ENCODE results near the gene ITIH1. TPM values are rescaled to one million over a fixed set of nuclear protein-coding genes. Genes with fewer than 3 reads are reported as not detected.
A peak's percentile ranks its signal among the peaks of the same experiment; 100 is the strongest.

The ITIH1 gene
- total and polyA plus RNA-seq, 5 donors from 2014 or later: not detected

DNA sequence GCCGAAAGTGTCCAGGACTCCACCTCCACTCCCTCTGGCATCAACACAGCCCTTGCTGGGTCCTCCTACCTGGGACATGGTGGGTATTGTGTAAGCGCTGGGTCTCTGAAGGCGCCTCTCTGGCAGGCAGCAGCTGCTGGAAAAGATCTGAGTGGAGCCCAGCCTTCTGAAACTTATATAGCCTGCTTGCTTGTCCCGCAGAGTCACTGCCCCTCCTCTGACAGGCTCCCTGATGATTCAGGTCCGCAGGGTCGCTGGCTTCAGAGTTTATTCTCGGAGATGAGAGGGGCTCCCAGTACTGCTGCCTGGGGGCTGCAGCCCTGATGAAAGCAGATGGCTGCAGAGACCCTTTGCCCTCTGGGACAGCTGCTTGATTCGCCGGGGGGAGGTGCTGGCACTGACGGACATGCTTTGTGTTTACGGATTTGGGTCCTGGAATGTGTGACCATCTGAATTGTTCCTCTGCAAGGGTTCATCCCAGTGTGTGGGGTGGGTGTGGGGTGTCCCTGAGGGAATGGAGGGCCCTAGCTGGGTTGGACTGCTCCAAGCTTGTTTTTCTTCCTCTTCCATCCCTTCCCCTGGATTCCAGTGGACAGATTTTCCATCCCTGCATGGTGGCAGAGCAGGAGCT, 57.6 kb downstream of the ITIH1 start, which contains the start of gene MUSTN1:
Gene MUSTN1, minus strand, starts transcription at position 149 of the 631 bp plus-strand sequence. Its CDS starts 71 bp downstream, at position 78.
- peaks cover 0 to 23% (median 1%) of the 10 kb centered on the region in 4 donors for H3K4me1 Mint-ChIP-seq
- Histone ChIP-seq H3K4me3 (ENCODE audit: low read depth, low read length) (no peak within 1 kb of the TSS), H3K9me3 (ENCODE audit: control insufficient read depth in 2 of 2, low read length in 2 of 2) (no peaks in the 10 kb centered on the region), H3K27me3 (ENCODE audit: control insufficient read depth, insufficient read depth, low read length) (no peaks in the 10 kb centered on the region), H3K27ac (ENCODE audit: insufficient read depth, low read length, poor library complexity, severe bottlenecking) (no peak within 1 kb of the TSS), H3K36me3 (ENCODE audit: control insufficient read depth, insufficient read depth, low read length) (peaks cover 23% of the 10 kb centered on the region), H3K4me1 (ENCODE audit: control insufficient read depth, insufficient read depth, low read length, poor library complexity, severe bottlenecking) (peaks cover 17% of the 10 kb centered on the region)
- H3K36me3 Mint-ChIP-seq: peaks cover 14% of the 10 kb centered on the region
- no peak within 1 kb of the TSS for H3K27ac Mint-ChIP-seq
- no peaks in the 10 kb centered on the region for H3K9me3 Mint-ChIP-seq
- H3K4me3 Mint-ChIP-seq: no peak within 1 kb of the TSS
- no peak for DNase-seq
- ATAC-seq (ENCODE audit: low read depth in 2 of 2): no peak
- H3K27me3 Mint-ChIP-seq: no peaks in the 10 kb centered on the region

- Mint-ChIP-seq H3K9me3 (no peaks in the 10 kb centered on the region), H3K36me3 (peaks cover 21% of the 10 kb centered on the region), H3K27me3 (no peaks in the 10 kb centered on the region), H3K27ac (peak overlapping the region in 1 of 3 donors; percentile 20), H3K4me1 (peaks cover 0 to 23% (median 4%) of the 10 kb centered on the region in 4 donors), H3K4me3 (no peak overlapping the region)
- no peak for ATAC-seq (ENCODE audit: low read depth in 2 of 2)
- Histone ChIP-seq H3K36me3 (ENCODE audit: control insufficient read depth, insufficient read depth, low read length) (peaks cover 31% of the 10 kb centered on the region), H3K9me3 (ENCODE audit: control insufficient read depth in 2 of 2, low read length in 2 of 2) (no peaks in the 10 kb centered on the region), H3K27me3 (ENCODE audit: control insufficient read depth, insufficient read depth, low read length) (no peaks in the 10 kb centered on the region), H3K4me3 (ENCODE audit: low read depth, low read length) (no peak overlapping the region), H3K4me1 (ENCODE audit: control insufficient read depth, insufficient read depth, low read length, poor library complexity, severe bottlenecking) (peaks cover 17% of the 10 kb centered on the region), H3K27ac (ENCODE audit: insufficient read depth, low read length, poor library complexity, severe bottlenecking) (no peak overlapping the region)
- DNase-seq: no peak
Observed at GRCh38 chr3:52835766-52836470, 58.5 kb downstream of the ITIH1 start.

DNA sequence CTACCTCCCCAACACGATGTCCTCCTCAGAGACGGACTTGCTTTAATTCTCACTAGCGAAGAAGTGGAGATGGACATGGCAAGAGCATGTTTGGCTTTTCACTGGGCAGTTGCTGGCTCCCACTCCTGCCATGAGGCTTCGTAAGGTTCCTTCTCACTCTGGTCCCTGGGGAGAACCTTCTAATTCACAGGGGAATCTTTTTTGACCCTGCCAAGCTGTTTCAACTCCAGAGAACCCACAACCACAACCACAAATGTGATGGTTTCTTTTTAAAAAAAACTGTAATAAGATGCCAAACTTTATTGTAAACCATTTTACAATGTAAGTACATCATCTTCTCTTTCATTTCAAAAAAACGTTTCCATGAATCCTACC, 59.1 kb downstream of the ITIH1 start:
- no peaks in the 10 kb centered on the region for H3K27me3 Mint-ChIP-seq
- peak overlapping the region in 1 of 3 donors; percentile 20 for H3K27ac Mint-ChIP-seq
- Histone ChIP-seq H3K4me3 (ENCODE audit: low read depth, low read length) (no peak overlapping the region), H3K27me3 (ENCODE audit: control insufficient read depth, insufficient read depth, low read length) (no peaks in the 10 kb centered on the region), H3K4me1 (ENCODE audit: control insufficient read depth, insufficient read depth, low read length, poor library complexity, severe bottlenecking) (peaks cover 17% of the 10 kb centered on the region), H3K36me3 (ENCODE audit: control insufficient read depth, insufficient read depth, low read length) (peaks cover 37% of the 10 kb centered on the region), H3K9me3 (ENCODE audit: control insufficient read depth in 2 of 2, low read length in 2 of 2) (no peaks in the 10 kb centered on the region), H3K27ac (ENCODE audit: insufficient read depth, low read length, poor library complexity, severe bottlenecking) (no peak overlapping the region)
- no peak overlapping the region for H3K4me3 Mint-ChIP-seq
- ATAC-seq (ENCODE audit: low read depth in 2 of 2): no peak
- no peaks in the 10 kb centered on the region for H3K9me3 Mint-ChIP-seq
- peaks cover 25% of the 10 kb centered on the region for H3K36me3 Mint-ChIP-seq
- H3K4me1 Mint-ChIP-seq: peaks cover 0 to 23% (median 4%) of the 10 kb centered on the region in 4 donors
- no peak for DNase-seq

- Histone ChIP-seq H3K27me3 (ENCODE audit: control insufficient read depth, insufficient read depth, low read length) (no peaks in the 10 kb centered on the region), H3K27ac (ENCODE audit: insufficient read depth, low read length, poor library complexity, severe bottlenecking) (no peak overlapping the region), H3K36me3 (ENCODE audit: control insufficient read depth, insufficient read depth, low read length) (peaks cover 41% of the 10 kb centered on the region), H3K4me1 (ENCODE audit: control insufficient read depth, insufficient read depth, low read length, poor library complexity, severe bottlenecking) (peaks cover 17% of the 10 kb centered on the region), H3K4me3 (ENCODE audit: low read depth, low read length) (no peak overlapping the region), H3K9me3 (ENCODE audit: control insufficient read depth in 2 of 2, low read length in 2 of 2) (no peaks in the 10 kb centered on the region)
- Mint-ChIP-seq H3K27ac (peak overlapping the region in 1 of 3 donors; percentile 20), H3K4me3 (no peak overlapping the region), H3K36me3 (peaks cover 30% of the 10 kb centered on the region), H3K9me3 (no peaks in the 10 kb centered on the region), H3K27me3 (no peaks in the 10 kb centered on the region), H3K4me1 (peaks cover 0 to 23% (median 4%) of the 10 kb centered on the region in 4 donors)
- DNase-seq: no peak
- no peak for ATAC-seq (ENCODE audit: low read depth in 2 of 2)
Observed at GRCh38 chr3:52836986-52837385, 59.6 kb downstream of the ITIH1 start.

- peaks cover 28% of the 10 kb centered on the region for H3K36me3 Mint-ChIP-seq
- no peak overlapping the region for H3K4me3 Mint-ChIP-seq
- H3K9me3 ChIP-seq (ENCODE audit: control insufficient read depth in 2 of 2, low read length in 2 of 2): no peaks in the 10 kb centered on the region
- H3K27me3 Mint-ChIP-seq: no peaks in the 10 kb centered on the region
- H3K27ac ChIP-seq (ENCODE audit: insufficient read depth, low read length, poor library complexity, severe bottlenecking): no peak overlapping the region
- H3K9me3 Mint-ChIP-seq: no peaks in the 10 kb centered on the region
- H3K27me3 ChIP-seq (ENCODE audit: control insufficient read depth, insufficient read depth, low read length): no peaks in the 10 kb centered on the region
- H3K4me1 ChIP-seq (ENCODE audit: control insufficient read depth, insufficient read depth, low read length, poor library complexity, severe bottlenecking): peaks cover 17% of the 10 kb centered on the region
- peak overlapping the region in 2 of 3 donors; percentile 52 to 79 for H3K27ac Mint-ChIP-seq
- DNase-seq: peak in 1 of 3 donors; percentile 53
- H3K4me1 Mint-ChIP-seq: peaks cover 0 to 23% (median 4%) of the 10 kb centered on the region in 4 donors
- peaks cover 54% of the 10 kb centered on the region for H3K36me3 ChIP-seq (ENCODE audit: control insufficient read depth, insufficient read depth, low read length)
- no peak overlapping the region for H3K4me3 ChIP-seq (ENCODE audit: low read depth, low read length)
- ATAC-seq (ENCODE audit: low read depth in 2 of 2): no peak
Observed at GRCh38 chr3:52838561-52839267, 61.3 kb downstream of the ITIH1 start.

GRCh38 chr3:52839268-52839575, 61.8 kb downstream of the ITIH1 start:
- H3K27ac ChIP-seq (ENCODE audit: insufficient read depth, low read length, poor library complexity, severe bottlenecking): no peak overlapping the region
- DNase-seq (no peak), ATAC-seq (ENCODE audit: low read depth in 2 of 2) (no peak)
- Mint-ChIP-seq H3K9me3 (no peaks in the 10 kb centered on the region), H3K4me3 (no peak overlapping the region), H3K27me3 (no peaks in the 10 kb centered on the region), H3K4me1 (peaks cover 0 to 23% (median 4%) of the 10 kb centered on the region in 4 donors), H3K27ac (no peak overlapping the region), H3K36me3 (peaks cover 28% of the 10 kb centered on the region)
- H3K9me3 ChIP-seq (ENCODE audit: control insufficient read depth in 2 of 2, low read length in 2 of 2): no peaks in the 10 kb centered on the region
- H3K4me3 ChIP-seq (ENCODE audit: low read depth, low read length): no peak overlapping the region
- H3K36me3 ChIP-seq (ENCODE audit: control insufficient read depth, insufficient read depth, low read length): peaks cover 59% of the 10 kb centered on the region
- no peaks in the 10 kb centered on the region for H3K27me3 ChIP-seq (ENCODE audit: control insufficient read depth, insufficient read depth, low read length)
- peaks cover 17% of the 10 kb centered on the region for H3K4me1 ChIP-seq (ENCODE audit: control insufficient read depth, insufficient read depth, low read length, poor library complexity, severe bottlenecking)

DNA sequence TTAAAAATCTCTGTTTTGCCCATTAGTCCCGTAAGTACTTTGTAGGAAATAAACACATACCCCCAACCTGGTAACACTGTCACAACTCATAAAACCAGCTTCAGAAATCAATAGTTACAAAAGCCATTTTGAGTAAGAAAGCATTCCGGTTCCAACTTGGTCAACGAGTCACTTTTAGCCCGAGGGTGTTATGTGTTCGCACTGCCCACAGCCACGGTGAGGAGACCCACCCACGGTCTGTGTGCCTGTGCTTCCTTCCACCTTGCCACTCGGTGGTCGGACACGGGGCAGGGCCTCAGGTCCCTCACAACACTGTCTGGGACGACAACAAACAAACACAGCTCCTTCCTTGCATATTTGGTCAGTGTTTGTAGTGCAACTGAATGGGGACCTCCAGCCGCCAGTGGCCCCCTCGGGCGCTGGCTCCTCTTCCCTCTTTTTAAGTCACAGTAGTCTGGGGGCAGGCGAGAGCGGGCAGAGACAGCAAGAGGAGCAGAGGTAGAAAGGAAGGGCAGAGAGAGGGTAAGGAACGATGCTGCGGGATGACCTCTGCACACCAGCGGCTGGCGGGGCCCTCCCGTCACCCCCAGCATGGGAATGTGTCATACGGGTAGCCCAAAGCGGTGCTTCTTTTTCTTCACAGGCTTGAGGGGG, 62.6 kb downstream of the ITIH1 start:
- peaks cover 28% of the 10 kb centered on the region for H3K36me3 Mint-ChIP-seq

More for the DNA sequence above, 62.6 kb downstream of the ITIH1 start:
- H3K27me3 Mint-ChIP-seq: no peaks in the 10 kb centered on the region
- H3K36me3 ChIP-seq (ENCODE audit: control insufficient read depth, insufficient read depth, low read length): peaks cover 58% of the 10 kb centered on the region
- ATAC-seq (ENCODE audit: low read depth in 2 of 2): no peak
- H3K27me3 ChIP-seq (ENCODE audit: control insufficient read depth, insufficient read depth, low read length): no peaks in the 10 kb centered on the region
- peaks cover 0 to 23% (median 5%) of the 10 kb centered on the region in 4 donors for H3K4me1 Mint-ChIP-seq
- H3K4me1 ChIP-seq (ENCODE audit: control insufficient read depth, insufficient read depth, low read length, poor library complexity, severe bottlenecking): peaks cover 17% of the 10 kb centered on the region
- H3K4me3 Mint-ChIP-seq: no peak overlapping the region
- H3K27ac Mint-ChIP-seq: no peak overlapping the region
- H3K9me3 ChIP-seq (ENCODE audit: control insufficient read depth in 2 of 2, low read length in 2 of 2): no peaks in the 10 kb centered on the region
- no peaks in the 10 kb centered on the region for H3K9me3 Mint-ChIP-seq
- no peak overlapping the region for H3K4me3 ChIP-seq (ENCODE audit: low read depth, low read length)
- no peak overlapping the region for H3K27ac ChIP-seq (ENCODE audit: insufficient read depth, low read length, poor library complexity, severe bottlenecking)
- no peak for DNase-seq

Measured in CD4-positive, CD25-positive, alpha-beta regulatory T cell (primary cell).